ENCODE measurements around the gene MOB3A.

MOB3A gene

GRCh38 chr19:2057484-2058469 lies 38.3 kb downstream of the MOB3A start:
- TF ChIP-seq CTBP1 (IDR thresholded peaks at IDR 0.05; ENCODE audit: borderline replicate concordance) (no peak), L3MBTL2 (conservative IDR thresholded peaks at IDR 0.05) (no peak), SUZ12 (IDR thresholded peaks at IDR 0.05) (no peak), FOXK2 (IDR thresholded peaks at IDR 0.05) (no peak)
- no peak for DNase-seq (ENCODE audit: extremely low spot score)
- CTCF ChIA-PET: no interaction called here
- POLR2A ChIA-PET: no interaction called here

DNA sequence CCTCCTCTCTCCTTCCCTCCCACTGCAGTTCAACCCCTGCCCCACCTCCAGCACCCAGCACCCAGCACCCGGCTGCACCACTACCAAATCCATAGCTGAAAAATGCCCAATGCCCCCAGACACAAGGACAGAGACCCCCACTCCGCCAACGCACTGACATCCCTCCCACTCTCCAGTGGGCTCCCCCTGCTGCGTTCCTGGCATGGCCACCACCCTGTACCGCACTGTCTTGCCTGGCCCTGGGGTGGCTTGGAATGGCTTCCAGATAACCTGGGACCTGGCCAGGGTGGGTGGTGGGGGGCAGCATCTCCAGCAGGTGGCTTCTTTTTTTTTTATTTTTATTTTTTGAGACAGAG lies 39.3 kb downstream of the MOB3A start:
- no peak for DNase-seq (ENCODE audit: extremely low spot score)
- POLR2A ChIA-PET: no interaction called here
- CTCF ChIA-PET: interaction anchor here (0.6 kb wide), 1 partner anchor 13 kb away, joined by 3 read pairs; no protein-coding TSS in a partner anchor
- TF ChIP-seq ZNF384 (IDR thresholded peaks at IDR 0.05) (no peak), ELF4 (IDR thresholded peaks at IDR 0.05) (no peak), FOXK2 (IDR thresholded peaks at IDR 0.05) (no peak), TARDBP (IDR thresholded peaks at IDR 0.05) (no peak), NFRKB (IDR thresholded peaks at IDR 0.05) (no peak), LEF1 (IDR thresholded peaks at IDR 0.05; ENCODE audit: borderline replicate concordance) (no peak), BHLHE40 (IDR thresholded peaks at IDR 0.05; ENCODE audit: borderline replicate concordance) (no peak), ARNT (IDR thresholded peaks at IDR 0.05) (no peak), L3MBTL2 (conservative IDR thresholded peaks at IDR 0.05) (no peak), CTBP1 (IDR thresholded peaks at IDR 0.05; ENCODE audit: borderline replicate concordance) (no peak), SUZ12 (IDR thresholded peaks at IDR 0.05) (no peak), HDGF (IDR thresholded peaks at IDR 0.05; ENCODE audit: borderline replicate concordance) (no peak), FOXM1 (IDR thresholded peaks at IDR 0.05; ENCODE audit: borderline replicate concordance) (no peak), SP1 (IDR thresholded peaks at IDR 0.05) (no peak), FOXA1 (IDR thresholded peaks at IDR 0.05) (no peak)
- TF ChIP-seq, protein P1, sequence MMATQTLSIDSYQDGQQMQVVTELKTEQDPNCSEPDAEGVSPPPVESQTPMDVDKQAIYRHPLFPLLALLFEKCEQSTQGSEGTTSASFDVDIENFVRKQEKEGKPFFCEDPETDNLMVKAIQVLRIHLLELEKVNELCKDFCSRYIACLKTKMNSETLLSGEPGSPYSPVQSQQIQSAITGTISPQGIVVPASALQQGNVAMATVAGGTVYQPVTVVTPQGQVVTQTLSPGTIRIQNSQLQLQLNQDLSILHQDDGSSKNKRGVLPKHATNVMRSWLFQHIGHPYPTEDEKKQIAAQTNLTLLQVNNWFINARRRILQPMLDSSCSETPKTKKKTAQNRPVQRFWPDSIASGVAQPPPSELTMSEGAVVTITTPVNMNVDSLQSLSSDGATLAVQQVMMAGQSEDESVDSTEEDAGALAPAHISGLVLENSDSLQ (IDR thresholded peaks at IDR 0.05): no peak

DNA sequence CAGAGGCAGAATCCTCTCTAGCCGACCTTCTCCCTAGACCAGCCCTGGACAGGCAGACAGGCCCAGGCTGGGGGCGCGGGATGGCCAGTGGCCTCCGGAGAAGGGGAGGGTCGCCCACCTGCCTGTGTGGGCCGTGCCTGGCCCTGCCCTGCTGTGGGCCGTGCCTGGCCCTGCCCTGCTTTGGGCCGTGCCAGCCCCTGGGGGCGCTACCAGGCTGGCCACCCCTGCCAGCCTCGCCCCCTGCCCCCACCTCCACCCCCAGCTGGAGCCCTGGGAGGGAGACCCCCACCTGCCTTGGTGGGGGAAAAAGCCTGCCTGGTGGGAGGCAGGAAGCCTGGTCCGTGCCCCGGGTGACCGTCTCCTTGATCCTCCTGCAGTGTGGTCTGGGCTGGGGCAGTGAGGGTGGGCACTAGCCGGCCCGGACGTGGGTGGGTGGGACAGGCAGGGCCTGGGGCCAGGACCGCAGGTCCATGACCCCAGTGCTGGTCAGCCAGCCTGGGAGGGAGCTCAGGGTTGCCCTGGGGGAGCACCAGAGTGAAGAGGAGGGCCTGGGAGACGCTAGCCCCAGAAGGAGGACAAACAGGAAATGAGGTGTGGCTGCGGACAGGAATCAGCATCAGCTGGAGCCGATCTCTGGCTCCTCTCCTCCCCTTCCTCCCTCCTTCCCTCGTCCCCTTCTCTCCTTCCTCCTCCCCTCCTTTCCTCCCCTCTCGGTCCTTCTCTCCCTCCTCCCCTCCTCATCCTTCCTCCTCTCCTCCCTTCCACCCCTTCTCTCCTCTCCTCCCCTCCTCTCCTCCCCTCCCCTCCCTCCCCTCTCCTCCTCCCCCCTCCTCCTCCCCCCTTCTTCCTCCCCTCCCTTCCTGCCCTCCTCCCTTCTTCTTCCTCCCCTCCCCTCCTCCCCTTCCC lies 39.9 kb downstream of the MOB3A start:
- CTCF ChIA-PET: no interaction called here
- POLR2A ChIA-PET: no interaction called here
- TF ChIP-seq HDGF (IDR thresholded peaks at IDR 0.05; ENCODE audit: borderline replicate concordance) (no peak), FOXA1 (IDR thresholded peaks at IDR 0.05) (no peak), L3MBTL2 (conservative IDR thresholded peaks at IDR 0.05) (no peak), BHLHE40 (IDR thresholded peaks at IDR 0.05; ENCODE audit: borderline replicate concordance) (no peak), SUZ12 (IDR thresholded peaks at IDR 0.05) (no peak), LEF1 (IDR thresholded peaks at IDR 0.05; ENCODE audit: borderline replicate concordance) (no peak), ARNT (IDR thresholded peaks at IDR 0.05) (no peak), ZNF384 (IDR thresholded peaks at IDR 0.05) (no peak), FOXK2 (IDR thresholded peaks at IDR 0.05) (no peak), FOXM1 (IDR thresholded peaks at IDR 0.05; ENCODE audit: borderline replicate concordance) (no peak)
- TF ChIP-seq, protein P1 (IDR thresholded peaks at IDR 0.05): no peak
- DNase-seq (ENCODE audit: extremely low spot score): no peak

DNA sequence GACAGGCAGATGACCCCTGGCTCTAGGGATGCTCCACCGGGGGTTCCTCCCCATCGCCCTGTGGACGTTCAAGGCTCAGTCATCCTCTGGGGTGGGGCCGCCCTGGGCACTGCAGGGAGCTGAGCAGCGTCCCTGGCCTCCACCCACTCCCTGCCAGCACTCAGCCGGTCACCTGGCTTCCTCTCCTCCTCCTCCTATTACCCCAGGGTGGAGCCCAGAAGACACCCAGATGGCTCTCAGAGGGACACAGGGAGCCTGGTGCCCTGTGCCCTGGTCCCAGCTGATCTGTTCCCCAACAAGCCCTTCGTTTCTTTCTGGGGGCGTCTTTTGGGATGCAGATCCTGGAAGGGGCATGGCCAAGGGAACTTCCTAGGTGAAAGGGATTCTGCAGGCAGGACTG lies 41.4 kb downstream of the MOB3A start:
- CTCF ChIA-PET: no interaction called here
- DNase-seq (ENCODE audit: extremely low spot score): no peak
- POLR2A ChIA-PET: interaction anchor here (3.8 kb wide), 1 partner anchor 12 kb away, joined by 20 read pairs; no protein-coding TSS in a partner anchor
- TF ChIP-seq BHLHE40 (IDR thresholded peaks at IDR 0.05; ENCODE audit: borderline replicate concordance) (no peak), NFRKB (IDR thresholded peaks at IDR 0.05) (no peak), SUZ12 (IDR thresholded peaks at IDR 0.05) (no peak), FOXM1 (IDR thresholded peaks at IDR 0.05; ENCODE audit: borderline replicate concordance) (no peak), HDGF (IDR thresholded peaks at IDR 0.05; ENCODE audit: borderline replicate concordance) (no peak), FOXA1 (IDR thresholded peaks at IDR 0.05) (no peak), SP1 (IDR thresholded peaks at IDR 0.05) (no peak), TARDBP (IDR thresholded peaks at IDR 0.05) (no peak), LEF1 (IDR thresholded peaks at IDR 0.05; ENCODE audit: borderline replicate concordance) (no peak), ELF4 (IDR thresholded peaks at IDR 0.05) (no peak), FOXK2 (IDR thresholded peaks at IDR 0.05) (no peak), CTBP1 (IDR thresholded peaks at IDR 0.05; ENCODE audit: borderline replicate concordance) (no peak), ARNT (IDR thresholded peaks at IDR 0.05) (no peak), L3MBTL2 (conservative IDR thresholded peaks at IDR 0.05) (no peak)
- TF ChIP-seq, protein P1 (IDR thresholded peaks at IDR 0.05): no peak

- POLR2A ChIA-PET: interaction anchor here (3.8 kb wide), 1 partner anchor 11 kb away, joined by 20 read pairs; no protein-coding TSS in a partner anchor
- no peak for DNase-seq (ENCODE audit: extremely low spot score)
- TF ChIP-seq ELF4 (IDR thresholded peaks at IDR 0.05) (no peak), CTBP1 (IDR thresholded peaks at IDR 0.05; ENCODE audit: borderline replicate concordance) (no peak)
- CTCF ChIA-PET: no interaction called here
These were observed 42.3 kb downstream of the MOB3A start for GRCh38 chr19:2053601-2054389.

Measured in HEK293T (cell line).